HepG2 (cell line): ENCODE results near the gene SNN. TPM values are rescaled to one million over a fixed set of nuclear protein-coding genes. Genes with fewer than 3 reads are reported as not detected.

ENCODE experiments used
- BORCS8-MEF2B ChIP-seq: sonication (generic); formaldehyde crosslinking; IDR thresholded peaks from 2 replicates; pipeline ENCODE4 v1.8.0; 2022; ENCODE audit warnings: mild to moderate bottlenecking, missing genetic modification reagents
- MAFG ChIP-seq: sonication (generic); formaldehyde crosslinking; IDR thresholded peaks from 2 replicates; pipeline ENCODE4 v1.5.1; 2020; ENCODE audit warnings: mild to moderate bottlenecking, missing genetic modification reagents
- MTA3 ChIP-seq: sonication (generic); formaldehyde crosslinking; IDR thresholded peaks from 2 replicates; pipeline ENCODE4 v1.4.0; 2020; ENCODE audit warnings: missing genetic modification reagents
- SMC3 ChIP-seq: IDR thresholded peaks from 2 replicates; pipeline ENCODE4 v1.6.1; 2011; ENCODE audit warnings: low read length, improper control_type of control experiment
- SP5 ChIP-seq: IDR thresholded peaks from 2 replicates; pipeline ENCODE4 v1.6.1; 2016; ENCODE audit warnings: low read depth, borderline replicate concordance
- SRSF1 ChIP-seq: fragments of 200-400 bp; formaldehyde crosslinking; optimal IDR thresholded peaks from 2 replicates; pipeline ENCODE3; 2017; ENCODE audit warnings: mild to moderate bottlenecking, low read depth, low read length, moderate library complexity
- THAP11 ChIP-seq: IDR thresholded peaks from 2 replicates; pipeline ENCODE4 v1.6.1; 2016; ENCODE audit warnings: missing biosample characterization, missing genetic modification reagents
- XRCC5 ChIP-seq: fragments of 200-400 bp; formaldehyde crosslinking; optimal IDR thresholded peaks from 2 replicates; pipeline ENCODE3; 2017; ENCODE audit warnings: mild to moderate bottlenecking, low read length
- ZBTB7A ChIP-seq: sonication (generic); formaldehyde crosslinking; IDR thresholded peaks from 2 replicates; pipeline ENCODE4 v1.8.0; 2022; ENCODE audit warnings: mild to moderate bottlenecking, missing genetic modification reagents
- ZMYM4 ChIP-seq: sonication (generic); formaldehyde crosslinking; IDR thresholded peaks from 2 replicates; pipeline ENCODE4 v1.8.1; 2023; ENCODE audit warnings: mild to moderate bottlenecking, missing genetic modification reagents
- ZNF17 ChIP-seq: sonication (generic); formaldehyde crosslinking; IDR thresholded peaks from 2 replicates; pipeline ENCODE4 v1.5.0; 2020; ENCODE audit warnings: mild to moderate bottlenecking, missing genetic modification reagents
- ZNF232 ChIP-seq: sonication (generic); formaldehyde crosslinking; IDR thresholded peaks from 2 replicates; pipeline ENCODE4 v1.4.0; 2020; ENCODE audit warnings: missing genetic modification reagents, borderline replicate concordance
- ZNF260 ChIP-seq: sonication (generic); formaldehyde crosslinking; IDR thresholded peaks from 2 replicates; pipeline ENCODE4 v1.4.0; 2020; ENCODE audit warnings: missing genetic modification reagents, low read depth, mild to moderate bottlenecking, borderline replicate concordance
- ZNF674 ChIP-seq: sonication (generic); formaldehyde crosslinking; IDR thresholded peaks from 2 replicates; pipeline ENCODE4 v1.5.0; 2020; ENCODE audit warnings: low read depth, mild to moderate bottlenecking, missing genetic modification reagents
- ZNF724P ChIP-seq: sonication (generic); formaldehyde crosslinking; IDR thresholded peaks from 2 replicates; pipeline ENCODE4 v1.8.0; 2022; ENCODE audit warnings: missing genetic modification reagents, borderline replicate concordance
- polyA plus RNA-seq, 8 experiments: library from polyadenylated mRNA; depleted of rRNA in 3 of 8; stranded (reverse) in 7 of 8; unstranded in 1 of 8; fragments of >200 nt; fragmentation: Illumina TruSeq in 4 of 8; extraction: Trizol in 4 of 8; gene quantifications; 2 replicates each; pipeline versions ENCODE4 v1.2.1 to v1.2.3, GENCODE V29; 2011 to 2016; ENCODE audit warnings: low read depth in 4 of 8, missing spikeins in 1 of 8, mixed read lengths in 1 of 8; ENCODE audit not compliant: insufficient read depth in 1 of 8
- total RNA-seq, 5 experiments: library from RNA; depleted of rRNA; stranded (reverse); fragments of >200 nt; fragmentation: Illumina TruSeq; extraction: Trizol; gene quantifications; 2 replicates each; pipeline ENCODE4 v1.2.3, GENCODE V29; 2016; ENCODE audit warnings: low read depth in 1 of 5
- TF ChIP-seq, protein P1 (sequence below): IDR thresholded peaks from 2 replicates; pipeline ENCODE4 v1.6.1; 2016; ENCODE audit warnings: missing biosample characterization, missing genetic modification reagents, low read depth
- TF ChIP-seq, protein P2 (sequence below): IDR thresholded peaks from 2 replicates; pipeline ENCODE4 v1.6.1; 2016; ENCODE audit warnings: low read depth, missing genetic modification reagents, missing compliant biosample characterization
- TF ChIP-seq, protein P3 (sequence below): sonication (generic); formaldehyde crosslinking; IDR thresholded peaks from 2 replicates; pipeline ENCODE4 v1.9.0; 2022; ENCODE audit warnings: low read depth, missing genetic modification reagents
- TF ChIP-seq, protein P4 (sequence below): sonication (generic); formaldehyde crosslinking; IDR thresholded peaks from 2 replicates; pipeline ENCODE4 v1.5.1; 2020; ENCODE audit warnings: missing genetic modification reagents, mild to moderate bottlenecking, borderline replicate concordance
- TF ChIP-seq, protein P5 (sequence below): sonication (generic); formaldehyde crosslinking; IDR thresholded peaks from 2 replicates; pipeline ENCODE4 v1.4.0; 2020; ENCODE audit warnings: missing genetic modification reagents, borderline replicate concordance

SNN gene
- total and polyA plus RNA-seq, 2 of the 13 experiments (the other 11 are each of a cell fraction or from before 2014, with no cell fraction given), result 5.2 to 8.4 TPM

DNA sequence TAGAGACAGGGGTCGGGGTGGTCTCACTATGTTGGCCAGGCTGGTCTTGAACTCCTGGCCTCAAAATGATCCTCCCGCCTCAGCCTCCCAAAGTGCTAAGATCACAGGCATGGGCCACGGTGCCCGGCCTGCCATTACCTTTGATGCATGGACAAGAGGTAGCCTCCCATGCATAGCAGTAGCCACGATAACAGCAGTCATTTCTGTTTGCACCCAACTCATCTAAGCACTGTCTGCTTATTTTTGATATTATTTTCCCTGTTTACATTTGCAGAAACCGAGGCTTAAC is 37.5 kb upstream of the SNN start (continued):
- TF ChIP-seq, protein P1, sequence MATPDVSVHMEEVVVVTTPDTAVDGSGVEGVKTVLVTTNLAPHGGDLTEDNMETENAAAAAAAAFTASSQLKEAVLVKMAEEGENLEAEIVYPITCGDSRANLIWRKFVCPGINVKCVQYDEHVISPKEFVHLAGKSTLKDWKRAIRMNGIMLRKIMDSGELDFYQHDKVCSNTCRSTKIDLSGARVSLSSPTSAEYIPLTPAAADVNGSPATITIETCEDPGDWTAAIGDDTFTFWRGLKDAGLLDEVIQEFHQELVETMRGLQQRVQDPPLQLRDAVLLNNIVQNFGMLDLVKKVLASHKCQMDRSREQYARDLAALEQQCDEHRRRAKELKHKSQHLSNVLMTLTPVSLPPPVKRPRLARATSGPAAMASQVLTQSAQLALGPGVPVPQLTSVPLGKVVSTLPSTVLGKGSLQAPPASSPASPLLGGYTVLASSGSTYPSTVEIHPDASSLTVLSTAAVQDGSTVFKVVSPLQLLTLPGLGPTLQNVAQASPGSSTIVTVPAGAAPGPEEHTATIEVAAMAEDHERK (CRISPR knock-in tag), result no peak
- TF ChIP-seq XRCC5, result no peak
- no peak for TF ChIP-seq MAFG (CRISPR knock-in tag)
- TF ChIP-seq MTA3 (CRISPR knock-in tag), result no peak
- 0 out of 2 replicates have a peak, but pooled peaks have one; percentile 36 for TF ChIP-seq ZMYM4 (CRISPR knock-in tag)
- no peak for TF ChIP-seq ZNF724P (CRISPR knock-in tag)
- no peak for TF ChIP-seq SMC3
- TF ChIP-seq, protein P2, sequence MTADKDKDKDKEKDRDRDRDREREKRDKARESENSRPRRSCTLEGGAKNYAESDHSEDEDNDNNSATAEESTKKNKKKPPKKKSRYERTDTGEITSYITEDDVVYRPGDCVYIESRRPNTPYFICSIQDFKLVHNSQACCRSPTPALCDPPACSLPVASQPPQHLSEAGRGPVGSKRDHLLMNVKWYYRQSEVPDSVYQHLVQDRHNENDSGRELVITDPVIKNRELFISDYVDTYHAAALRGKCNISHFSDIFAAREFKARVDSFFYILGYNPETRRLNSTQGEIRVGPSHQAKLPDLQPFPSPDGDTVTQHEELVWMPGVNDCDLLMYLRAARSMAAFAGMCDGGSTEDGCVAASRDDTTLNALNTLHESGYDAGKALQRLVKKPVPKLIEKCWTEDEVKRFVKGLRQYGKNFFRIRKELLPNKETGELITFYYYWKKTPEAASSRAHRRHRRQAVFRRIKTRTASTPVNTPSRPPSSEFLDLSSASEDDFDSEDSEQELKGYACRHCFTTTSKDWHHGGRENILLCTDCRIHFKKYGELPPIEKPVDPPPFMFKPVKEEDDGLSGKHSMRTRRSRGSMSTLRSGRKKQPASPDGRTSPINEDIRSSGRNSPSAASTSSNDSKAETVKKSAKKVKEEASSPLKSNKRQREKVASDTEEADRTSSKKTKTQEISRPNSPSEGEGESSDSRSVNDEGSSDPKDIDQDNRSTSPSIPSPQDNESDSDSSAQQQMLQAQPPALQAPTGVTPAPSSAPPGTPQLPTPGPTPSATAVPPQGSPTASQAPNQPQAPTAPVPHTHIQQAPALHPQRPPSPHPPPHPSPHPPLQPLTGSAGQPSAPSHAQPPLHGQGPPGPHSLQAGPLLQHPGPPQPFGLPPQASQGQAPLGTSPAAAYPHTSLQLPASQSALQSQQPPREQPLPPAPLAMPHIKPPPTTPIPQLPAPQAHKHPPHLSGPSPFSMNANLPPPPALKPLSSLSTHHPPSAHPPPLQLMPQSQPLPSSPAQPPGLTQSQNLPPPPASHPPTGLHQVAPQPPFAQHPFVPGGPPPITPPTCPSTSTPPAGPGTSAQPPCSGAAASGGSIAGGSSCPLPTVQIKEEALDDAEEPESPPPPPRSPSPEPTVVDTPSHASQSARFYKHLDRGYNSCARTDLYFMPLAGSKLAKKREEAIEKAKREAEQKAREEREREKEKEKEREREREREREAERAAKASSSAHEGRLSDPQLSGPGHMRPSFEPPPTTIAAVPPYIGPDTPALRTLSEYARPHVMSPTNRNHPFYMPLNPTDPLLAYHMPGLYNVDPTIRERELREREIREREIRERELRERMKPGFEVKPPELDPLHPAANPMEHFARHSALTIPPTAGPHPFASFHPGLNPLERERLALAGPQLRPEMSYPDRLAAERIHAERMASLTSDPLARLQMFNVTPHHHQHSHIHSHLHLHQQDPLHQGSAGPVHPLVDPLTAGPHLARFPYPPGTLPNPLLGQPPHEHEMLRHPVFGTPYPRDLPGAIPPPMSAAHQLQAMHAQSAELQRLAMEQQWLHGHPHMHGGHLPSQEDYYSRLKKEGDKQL, result no peak
- TF ChIP-seq ZNF260 (CRISPR knock-in tag), result no peak
- TF ChIP-seq, protein P3, sequence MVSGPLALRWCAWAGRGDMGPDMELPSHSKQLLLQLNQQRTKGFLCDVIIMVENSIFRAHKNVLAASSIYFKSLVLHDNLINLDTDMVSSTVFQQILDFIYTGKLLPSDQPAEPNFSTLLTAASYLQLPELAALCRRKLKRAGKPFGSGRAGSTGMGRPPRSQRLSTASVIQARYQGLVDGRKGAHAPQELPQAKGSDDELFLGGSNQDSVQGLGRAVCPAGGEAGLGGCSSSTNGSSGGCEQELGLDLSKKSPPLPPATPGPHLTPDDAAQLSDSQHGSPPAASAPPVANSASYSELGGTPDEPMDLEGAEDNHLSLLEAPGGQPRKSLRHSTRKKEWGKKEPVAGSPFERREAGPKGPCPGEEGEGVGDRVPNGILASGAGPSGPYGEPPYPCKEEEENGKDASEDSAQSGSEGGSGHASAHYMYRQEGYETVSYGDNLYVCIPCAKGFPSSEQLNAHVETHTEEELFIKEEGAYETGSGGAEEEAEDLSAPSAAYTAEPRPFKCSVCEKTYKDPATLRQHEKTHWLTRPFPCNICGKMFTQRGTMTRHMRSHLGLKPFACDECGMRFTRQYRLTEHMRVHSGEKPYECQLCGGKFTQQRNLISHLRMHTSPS (CRISPR knock-in tag), result 0 out of 2 replicates have a peak, but pooled peaks have one; percentile 19
- TF ChIP-seq ZNF232, result no peak
- TF ChIP-seq ZNF674 (CRISPR knock-in tag), result no peak
- TF ChIP-seq, protein P4, sequence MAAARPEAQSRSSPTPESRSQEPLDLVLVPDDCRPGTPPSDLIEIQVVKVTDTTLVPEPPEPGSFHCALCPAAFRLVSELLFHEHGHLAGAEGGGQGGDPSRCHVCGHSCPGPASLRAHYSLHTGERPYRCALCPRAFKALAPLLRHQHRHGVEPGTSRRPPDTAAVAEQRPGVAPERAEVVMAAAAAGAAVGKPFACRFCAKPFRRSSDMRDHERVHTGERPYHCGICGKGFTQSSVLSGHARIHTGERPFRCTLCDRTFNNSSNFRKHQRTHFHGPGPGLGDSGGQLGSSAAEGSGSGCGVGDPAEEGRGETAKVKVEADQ (CRISPR knock-in tag), result no peak
- no peak for TF ChIP-seq ZNF17 (CRISPR knock-in tag)
- TF ChIP-seq SP5, result no peak
- TF ChIP-seq, protein P5, sequence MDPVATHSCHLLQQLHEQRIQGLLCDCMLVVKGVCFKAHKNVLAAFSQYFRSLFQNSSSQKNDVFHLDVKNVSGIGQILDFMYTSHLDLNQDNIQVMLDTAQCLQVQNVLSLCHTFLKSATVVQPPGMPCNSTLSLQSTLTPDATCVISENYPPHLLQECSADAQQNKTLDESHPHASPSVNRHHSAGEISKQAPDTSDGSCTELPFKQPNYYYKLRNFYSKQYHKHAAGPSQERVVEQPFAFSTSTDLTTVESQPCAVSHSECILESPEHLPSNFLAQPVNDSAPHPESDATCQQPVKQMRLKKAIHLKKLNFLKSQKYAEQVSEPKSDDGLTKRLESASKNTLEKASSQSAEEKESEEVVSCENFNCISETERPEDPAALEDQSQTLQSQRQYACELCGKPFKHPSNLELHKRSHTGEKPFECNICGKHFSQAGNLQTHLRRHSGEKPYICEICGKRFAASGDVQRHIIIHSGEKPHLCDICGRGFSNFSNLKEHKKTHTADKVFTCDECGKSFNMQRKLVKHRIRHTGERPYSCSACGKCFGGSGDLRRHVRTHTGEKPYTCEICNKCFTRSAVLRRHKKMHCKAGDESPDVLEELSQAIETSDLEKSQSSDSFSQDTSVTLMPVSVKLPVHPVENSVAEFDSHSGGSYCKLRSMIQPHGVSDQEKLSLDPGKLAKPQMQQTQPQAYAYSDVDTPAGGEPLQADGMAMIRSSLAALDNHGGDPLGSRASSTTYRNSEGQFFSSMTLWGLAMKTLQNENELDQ (CRISPR knock-in tag), result no peak
- no peak for TF ChIP-seq BORCS8-MEF2B (CRISPR knock-in tag)
- TF ChIP-seq ZBTB7A (CRISPR knock-in tag), result 0 out of 2 replicates have a peak, but pooled peaks have one; percentile 48
- no peak for TF ChIP-seq SRSF1
- no peak for TF ChIP-seq THAP11 (CRISPR knock-in tag)
